Choroid plexus epithelial cell (primary cell): ENCODE results near the gene IGF2BP2.
"Not testable (repeated sequence)": the region's sequence is repeated elsewhere in the genome, so short reads cannot be mapped to it uniquely, and the experiment has no call there.

Experiments used
- DNase-seq: peaks from one replicate; pipeline ENCODE4 v3.0.0-alpha.2; 2010; ENCODE audit warnings: low read depth
- H3K4me3 ChIP-seq: 2 replicates; pipeline ENCODE4 v1.5.1; 2011; ENCODE audit warnings: low read depth, mild to moderate bottlenecking, control low read depth, low read length, moderate library complexity
- TF ChIP-seq, protein P1 (sequence below): conservative IDR thresholded peaks from 2 replicates; pipeline ENCODE4 v1.5.1; 2011; ENCODE audit warnings: low read depth, mild to moderate bottlenecking, control low read depth, inconsistent platforms, low read length, moderate library complexity

The IGF2BP2 gene

DNA sequence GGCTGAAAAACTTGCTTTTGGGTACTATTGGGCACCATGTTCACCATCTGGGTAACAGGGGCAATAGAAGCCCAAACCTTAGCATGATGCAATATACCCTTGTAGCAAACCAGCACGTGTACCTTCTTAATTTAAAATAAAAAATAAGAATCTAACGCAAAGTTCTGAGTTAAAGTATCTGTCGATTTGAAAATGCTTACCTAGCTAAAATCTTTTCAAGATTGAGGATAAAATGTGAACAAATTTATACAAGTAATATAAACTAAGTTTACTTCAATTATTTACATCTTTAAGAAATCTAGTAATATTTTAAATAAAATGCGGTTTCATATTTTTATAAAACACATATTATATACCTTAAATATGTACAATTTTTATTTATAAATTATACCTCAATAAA, 38.1 kb upstream of the IGF2BP2 start:
- TF ChIP-seq, protein P1, sequence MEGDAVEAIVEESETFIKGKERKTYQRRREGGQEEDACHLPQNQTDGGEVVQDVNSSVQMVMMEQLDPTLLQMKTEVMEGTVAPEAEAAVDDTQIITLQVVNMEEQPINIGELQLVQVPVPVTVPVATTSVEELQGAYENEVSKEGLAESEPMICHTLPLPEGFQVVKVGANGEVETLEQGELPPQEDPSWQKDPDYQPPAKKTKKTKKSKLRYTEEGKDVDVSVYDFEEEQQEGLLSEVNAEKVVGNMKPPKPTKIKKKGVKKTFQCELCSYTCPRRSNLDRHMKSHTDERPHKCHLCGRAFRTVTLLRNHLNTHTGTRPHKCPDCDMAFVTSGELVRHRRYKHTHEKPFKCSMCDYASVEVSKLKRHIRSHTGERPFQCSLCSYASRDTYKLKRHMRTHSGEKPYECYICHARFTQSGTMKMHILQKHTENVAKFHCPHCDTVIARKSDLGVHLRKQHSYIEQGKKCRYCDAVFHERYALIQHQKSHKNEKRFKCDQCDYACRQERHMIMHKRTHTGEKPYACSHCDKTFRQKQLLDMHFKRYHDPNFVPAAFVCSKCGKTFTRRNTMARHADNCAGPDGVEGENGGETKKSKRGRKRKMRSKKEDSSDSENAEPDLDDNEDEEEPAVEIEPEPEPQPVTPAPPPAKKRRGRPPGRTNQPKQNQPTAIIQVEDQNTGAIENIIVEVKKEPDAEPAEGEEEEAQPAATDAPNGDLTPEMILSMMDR = no peak
- no peak overlapping the region for H3K4me3 ChIP-seq
- no peak for DNase-seq

DNA sequence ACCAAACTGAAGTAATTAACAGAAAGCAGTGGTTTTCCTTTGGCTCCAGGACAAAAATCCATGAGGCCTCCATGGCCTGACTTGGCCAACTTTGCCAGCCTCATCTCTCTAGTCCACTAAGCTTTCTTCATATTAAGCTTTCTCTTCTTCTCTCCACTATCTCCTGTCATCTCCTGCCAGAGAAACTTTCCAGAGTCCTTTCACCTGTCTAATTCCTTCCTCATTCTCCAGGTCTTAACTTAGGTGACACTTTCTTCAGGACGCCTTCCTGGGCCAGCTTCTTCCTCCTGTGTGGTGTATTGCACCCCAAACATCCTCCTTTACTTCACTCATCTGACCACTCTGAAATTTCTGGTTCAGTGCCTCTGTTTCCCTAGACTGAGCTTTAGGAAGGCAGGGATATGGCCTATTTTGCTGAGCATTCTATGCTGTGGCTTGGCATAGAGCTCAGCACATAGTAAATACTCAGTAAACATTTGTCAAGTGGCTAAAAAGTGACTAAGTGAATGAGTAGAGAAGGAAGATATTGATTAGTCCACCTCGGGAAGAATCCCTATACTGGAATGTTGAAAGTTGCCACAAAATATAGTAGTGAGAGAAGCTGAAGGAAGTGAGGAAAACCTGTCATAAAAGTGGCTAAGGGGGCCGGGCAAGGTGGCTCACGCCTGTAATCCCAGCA, 34.6 kb upstream of the IGF2BP2 start:
- DNase-seq = no peak
- H3K4me3 ChIP-seq = no peak overlapping the region
- TF ChIP-seq, protein P1 = no peak

DNA sequence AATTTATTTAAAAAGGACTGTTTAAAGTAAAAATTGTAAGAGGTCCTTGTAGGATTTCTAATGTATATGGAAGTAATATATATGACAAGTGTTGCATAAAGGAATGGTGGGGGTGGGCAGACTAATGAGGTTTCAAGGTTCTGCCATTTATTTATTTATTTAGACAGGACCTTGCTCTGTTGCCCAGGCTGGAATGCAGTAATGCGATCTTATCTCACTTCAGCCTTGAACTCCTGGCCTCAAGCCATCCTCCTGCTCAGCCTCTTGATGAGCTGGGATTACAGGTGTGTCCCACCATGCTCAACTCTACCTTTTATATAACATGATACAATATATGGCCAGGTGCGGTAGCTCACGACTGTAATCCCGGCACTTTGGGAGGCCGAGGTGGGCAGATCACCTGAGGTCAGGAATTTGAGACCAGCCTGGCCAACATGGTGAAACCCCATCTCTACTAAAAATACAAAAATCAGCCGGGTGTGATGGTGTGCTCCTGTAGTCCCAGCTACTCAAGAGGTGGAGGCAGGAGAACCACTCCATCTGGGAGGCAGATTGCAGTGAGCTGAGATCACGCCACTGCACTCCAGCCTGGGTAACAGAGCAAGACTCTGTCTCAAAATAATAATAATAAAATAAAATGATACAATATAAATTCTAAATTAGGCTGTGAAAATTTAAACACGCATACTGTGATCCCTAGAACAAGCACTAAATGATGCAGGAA, 33.8 kb upstream of the IGF2BP2 start:
- TF ChIP-seq, protein P1 = no peak
- H3K4me3 ChIP-seq = no peak overlapping the region
- DNase-seq = no peak

DNA sequence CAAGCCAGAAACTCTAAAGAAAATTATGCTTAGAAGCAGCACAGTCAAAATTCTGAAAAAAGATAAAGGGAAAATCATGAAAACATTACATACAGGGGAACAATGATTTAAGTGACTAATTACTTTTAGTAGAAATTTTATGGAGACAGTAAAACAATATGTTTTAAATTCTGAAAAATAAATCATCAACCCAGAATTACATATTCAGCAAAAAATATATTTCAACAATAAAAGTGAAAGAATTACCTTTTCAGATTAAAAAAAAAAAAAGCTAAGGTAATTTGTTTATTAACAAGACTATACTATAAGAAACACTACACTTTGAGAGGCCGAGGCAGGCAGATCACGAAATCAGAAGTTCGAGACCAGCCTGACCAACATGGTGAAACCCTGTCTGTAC, 32.4 kb upstream of the IGF2BP2 start:
- DNase-seq = no peak
- H3K4me3 ChIP-seq = no peak overlapping the region
- TF ChIP-seq, protein P1 = no peak

DNA sequence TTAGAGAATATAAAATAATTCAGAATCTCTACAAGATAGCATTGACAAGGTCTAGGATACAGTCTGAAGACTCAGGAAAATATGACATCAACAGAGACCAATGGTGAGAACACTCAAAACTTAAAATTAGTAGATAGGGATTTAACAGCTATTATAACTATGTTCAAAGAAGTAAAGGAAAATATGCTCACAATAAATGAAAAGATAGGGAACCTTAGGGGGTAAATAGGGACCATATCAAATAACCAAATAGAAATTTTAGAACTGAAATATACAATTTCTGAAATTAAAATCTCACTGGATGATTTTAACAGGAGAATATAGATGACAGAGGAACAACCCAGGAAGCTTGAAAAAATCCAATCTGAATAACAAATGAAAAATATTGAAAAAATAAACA, 31.8 kb upstream of the IGF2BP2 start:
- TF ChIP-seq, protein P1 = no peak
- no peak for DNase-seq
- H3K4me3 ChIP-seq = no peak overlapping the region

DNA sequence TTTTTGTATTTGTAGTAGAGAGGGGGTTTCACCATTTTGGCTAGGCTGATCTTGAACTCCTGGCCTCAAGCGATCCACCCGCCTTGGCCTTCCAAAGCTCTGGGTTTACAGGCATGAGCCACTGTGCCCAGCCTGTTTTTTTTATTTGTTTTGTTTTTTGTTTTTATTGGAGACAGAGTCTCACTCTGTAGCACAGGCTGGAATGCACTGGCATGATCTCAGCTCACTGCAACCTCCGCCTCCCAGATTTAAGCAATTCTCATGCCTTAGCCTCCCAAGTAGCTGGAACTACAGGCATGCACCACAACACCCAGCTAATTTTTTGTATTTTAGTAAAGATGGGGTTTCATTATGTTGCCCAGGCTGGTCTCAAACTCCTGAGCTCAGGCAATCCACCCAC, 28.9 kb upstream of the IGF2BP2 start:
- peak; percentile 41 for DNase-seq
- not testable (repeated sequence) for H3K4me3 ChIP-seq

DNA sequence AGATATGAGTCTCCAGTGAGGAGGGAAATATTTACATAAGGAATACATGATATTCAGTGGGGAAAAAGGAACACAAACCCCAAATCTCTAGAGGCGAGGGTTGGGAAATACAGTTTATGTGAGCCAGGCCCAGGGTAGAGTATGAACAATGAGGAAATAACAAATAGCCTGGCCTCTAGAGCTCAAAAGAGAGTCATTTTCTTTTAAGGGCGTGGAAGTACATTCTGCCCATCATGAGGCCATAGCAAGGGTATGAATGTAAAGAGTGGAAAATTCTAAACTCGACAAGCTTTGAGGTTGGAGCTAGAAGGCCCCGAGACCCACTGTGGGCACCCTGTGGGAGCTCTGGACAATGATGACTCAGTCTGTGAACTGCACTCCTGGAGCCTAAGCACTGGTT, 27.8 kb upstream of the IGF2BP2 start:
- TF ChIP-seq, protein P1 = no peak
- H3K4me3 ChIP-seq = no peak overlapping the region
- peak; percentile 56 for DNase-seq
